ENCODE data around the gene FAM241B.

FAM241B gene

GRCh38 chr10:69639291-69640195 lies 9.5 kb downstream of the FAM241B start:
- DNase-seq = peak; percentile 59 to 80
- TF ChIP-seq POLR2A (IDR thresholded peaks at IDR 0.05; ENCODE audit: low read length) = no peak
- no peak for TF ChIP-seq GATA1 (IDR thresholded peaks at IDR 0.05; ENCODE audit: low read depth, low read length)

GRCh38 chr10:69640196-69640980 lies 10.3 kb downstream of the FAM241B start:
- TF ChIP-seq POLR2A (IDR thresholded peaks at IDR 0.05; ENCODE audit: low read length) = no peak
- DNase-seq = no peak

- TF ChIP-seq GATA1 (IDR thresholded peaks at IDR 0.05; ENCODE audit: low read depth, low read length) (no peak), POLR2A (IDR thresholded peaks at IDR 0.05; ENCODE audit: low read length) (no peak)
- no peak for DNase-seq
Measured at GRCh38 chr10:69641261-69641980, 11.4 kb downstream of the FAM241B start.

GRCh38 chr10:69642747-69643146 lies 12.7 kb downstream of the FAM241B start:
- TF ChIP-seq POLR2A (IDR thresholded peaks at IDR 0.05; ENCODE audit: low read length) (no peak), GATA1 (IDR thresholded peaks at IDR 0.05; ENCODE audit: low read depth, low read length) (no peak)

GRCh38 chr10:69643779-69644657 lies 14.0 kb downstream of the FAM241B start:
- DNase-seq = no peak
- TF ChIP-seq POLR2A (IDR thresholded peaks at IDR 0.05; ENCODE audit: low read length) (no peak), GATA1 (IDR thresholded peaks at IDR 0.05; ENCODE audit: low read depth, low read length) (no peak)

More at GRCh38 chr10:69642747-69643146, 12.7 kb downstream of the FAM241B start:
- DNase-seq = no peak

- peak; percentile 28 to 50 for DNase-seq
Measured at GRCh38 chr10:69644658-69645295, 14.7 kb downstream of the FAM241B start.

GRCh38 chr10:69645296-69646184 lies 15.5 kb downstream of the FAM241B start:
- TF ChIP-seq POLR2A (IDR thresholded peaks at IDR 0.05; ENCODE audit: low read length) (no peak), GATA1 (IDR thresholded peaks at IDR 0.05; ENCODE audit: low read depth, low read length) (no peak)
- DNase-seq = no peak

More at GRCh38 chr10:69644658-69645295, 14.7 kb downstream of the FAM241B start:
- TF ChIP-seq POLR2A (IDR thresholded peaks at IDR 0.05; ENCODE audit: low read length) (no peak), GATA1 (IDR thresholded peaks at IDR 0.05; ENCODE audit: low read depth, low read length) (no peak)

- TF ChIP-seq GATA1 (IDR thresholded peaks at IDR 0.05; ENCODE audit: low read depth, low read length) (no peak), POLR2A (IDR thresholded peaks at IDR 0.05; ENCODE audit: low read length) (no peak)
- DNase-seq = no peak
Measured at GRCh38 chr10:69646185-69647060, 16.4 kb downstream of the FAM241B start.

- no peak for DNase-seq
- TF ChIP-seq GATA1 (IDR thresholded peaks at IDR 0.05; ENCODE audit: low read depth, low read length) = no peak
- TF ChIP-seq POLR2A (IDR thresholded peaks at IDR 0.05; ENCODE audit: low read length) = no peak
Measured at GRCh38 chr10:69647126-69647525, 17.1 kb downstream of the FAM241B start.

- TF ChIP-seq POLR2A (IDR thresholded peaks at IDR 0.05; ENCODE audit: low read length) (no peak), GATA1 (IDR thresholded peaks at IDR 0.05; ENCODE audit: low read depth, low read length) (no peak)
- DNase-seq = no peak
Measured at GRCh38 chr10:69647819-69648218, 17.8 kb downstream of the FAM241B start.

- TF ChIP-seq POLR2A (IDR thresholded peaks at IDR 0.05; ENCODE audit: low read length) (no peak), GATA1 (IDR thresholded peaks at IDR 0.05; ENCODE audit: low read depth, low read length) (no peak)
- DNase-seq = no peak
Measured at GRCh38 chr10:69648461-69648860, 18.4 kb downstream of the FAM241B start.
